ENCODE results near the gene AFM.

AFM gene

GRCh38 chr4:73518340-73518739 lies 36.8 kb downstream of the AFM start:
- TF ChIP-seq EZH2phosphoT487 (IDR thresholded peaks at IDR 0.05; ENCODE audit: low read length) (no peak), CTCF (IDR thresholded peaks at IDR 0.05; ENCODE audit: low read length) (no peak), EZH2 (optimal IDR thresholded peaks at IDR 0.05; ENCODE audit: low read depth, low read length) (no peak)
- Histone ChIP-seq H2AFZ (ENCODE audit: low read length) (no peak overlapping the region), H3K9ac (ENCODE audit: low read length) (no peak overlapping the region), H3K36me3 (replicated peaks; ENCODE audit: insufficient read depth, low read length) (no peaks in the 10 kb centered on the region), H3K27ac (ENCODE audit: low read length) (no peak overlapping the region), H3K4me1 (ENCODE audit: low read length) (no peaks in the 10 kb centered on the region), H3K4me2 (ENCODE audit: low read depth, low read length) (no peak overlapping the region), H3K79me2 (ENCODE audit: low read length) (no peaks in the 10 kb centered on the region), H3K9me3 (replicated peaks; ENCODE audit: insufficient read depth, low read length) (no peaks in the 10 kb centered on the region), H3F3A (ENCODE audit: insufficient read depth, low read length) (no peaks in the 10 kb centered on the region), H3K27me3 (replicated peaks; ENCODE audit: insufficient read depth, low read length) (no peaks in the 10 kb centered on the region), H4K20me1 (ENCODE audit: insufficient read depth, low read length) (no peaks in the 10 kb centered on the region), H3K4me3 (ENCODE audit: low read length) (no peak overlapping the region), H3K9me2 (replicated peaks; ENCODE audit: insufficient read depth, low read length) (no peaks in the 10 kb centered on the region)
- DNase-seq: no peak

GRCh38 chr4:73520821-73521220 lies 39.3 kb downstream of the AFM start:
- Histone ChIP-seq H3K4me2 (ENCODE audit: low read depth, low read length) (no peak overlapping the region), H4K20me1 (ENCODE audit: insufficient read depth, low read length) (no peaks in the 10 kb centered on the region), H3K27ac (ENCODE audit: low read length) (no peak overlapping the region), H3K9me3 (replicated peaks; ENCODE audit: insufficient read depth, low read length) (no peaks in the 10 kb centered on the region), H2AFZ (ENCODE audit: low read length) (no peak overlapping the region), H3K27me3 (replicated peaks; ENCODE audit: insufficient read depth, low read length) (no peaks in the 10 kb centered on the region), H3F3A (ENCODE audit: insufficient read depth, low read length) (no peaks in the 10 kb centered on the region), H3K9ac (ENCODE audit: low read length) (no peak overlapping the region), H3K79me2 (ENCODE audit: low read length) (no peaks in the 10 kb centered on the region), H3K9me2 (replicated peaks; ENCODE audit: insufficient read depth, low read length) (no peaks in the 10 kb centered on the region), H3K4me3 (ENCODE audit: low read length) (no peak overlapping the region), H3K36me3 (replicated peaks; ENCODE audit: insufficient read depth, low read length) (no peaks in the 10 kb centered on the region), H3K4me1 (ENCODE audit: low read length) (no peaks in the 10 kb centered on the region)
- no peak for DNase-seq
- TF ChIP-seq CTCF (IDR thresholded peaks at IDR 0.05; ENCODE audit: low read length) (no peak), EZH2 (optimal IDR thresholded peaks at IDR 0.05; ENCODE audit: low read depth, low read length) (no peak), EZH2phosphoT487 (IDR thresholded peaks at IDR 0.05; ENCODE audit: low read length) (no peak)

- no peaks in the 10 kb centered on the region for H3K79me2 ChIP-seq (ENCODE audit: low read length)
- no peaks in the 10 kb centered on the region for H3F3A ChIP-seq (ENCODE audit: insufficient read depth, low read length)
- no peak overlapping the region for H3K27ac ChIP-seq (ENCODE audit: low read length)
- H3K4me2 ChIP-seq (ENCODE audit: low read depth, low read length): no peak overlapping the region
- no peak overlapping the region for H3K4me3 ChIP-seq (ENCODE audit: low read length)
- no peak overlapping the region for H3K9ac ChIP-seq (ENCODE audit: low read length)
- DNase-seq: no peak
- H3K4me1 ChIP-seq (ENCODE audit: low read length): no peaks in the 10 kb centered on the region
- no peaks in the 10 kb centered on the region for H3K9me3 ChIP-seq (replicated peaks; ENCODE audit: insufficient read depth, low read length)
- no peak for TF ChIP-seq EZH2phosphoT487 (IDR thresholded peaks at IDR 0.05; ENCODE audit: low read length)
- no peak for TF ChIP-seq CTCF (IDR thresholded peaks at IDR 0.05; ENCODE audit: low read length)
- no peak for TF ChIP-seq EZH2 (optimal IDR thresholded peaks at IDR 0.05; ENCODE audit: low read depth, low read length)
- no peaks in the 10 kb centered on the region for H3K27me3 ChIP-seq (replicated peaks; ENCODE audit: insufficient read depth, low read length)
- H3K36me3 ChIP-seq (replicated peaks; ENCODE audit: insufficient read depth, low read length): no peaks in the 10 kb centered on the region
- H4K20me1 ChIP-seq (ENCODE audit: insufficient read depth, low read length): no peaks in the 10 kb centered on the region
- no peaks in the 10 kb centered on the region for H3K9me2 ChIP-seq (replicated peaks; ENCODE audit: insufficient read depth, low read length)
- no peak overlapping the region for H2AFZ ChIP-seq (ENCODE audit: low read length)
Measured at GRCh38 chr4:73523126-73523525, 41.6 kb downstream of the AFM start.

Measured in MM.1S (cell line).